GM10248 (cell line): Measurements from ENCODE around the gene GDA.
A peak's percentile ranks its signal among the peaks of the same experiment; 100 is the strongest.

Experiments used
- CTCF ChIA-PET: fragments of 300-600 bp; sonication (Branson Sonifier 250); formaldehyde crosslinking; extraction: SDS; loops from one replicate; lab custom pipeline; 2021; ENCODE audit warnings: antibody characterized with exemption; lab: Yijun Ruan, JAX
- POLR2A ChIA-PET: fragments of 350-650 bp; sonication (Branson Sonifier 250); formaldehyde crosslinking; extraction: SDS; loops from one replicate; lab custom pipeline; 2020; ENCODE audit warnings: antibody characterized with exemption; lab: Yijun Ruan, JAX
- DNase-seq: peaks from one replicate; pipeline ENCODE4 v3.0.0; 2012; ENCODE audit errors: extremely low spot score
- TF ChIP-seq, protein P1 (sequence below): IDR thresholded peaks from 2 replicates; pipeline ENCODE4 v1.5.1; 2012; ENCODE audit warnings: mild to moderate bottlenecking, low read depth; ENCODE audit errors: extremely low read depth, missing control alignments, control extremely low read depth

Gene GDA

GRCh38 chr9:72149231-72149975 is at the start of gene GDA:
TSS of gene GDA (plus strand) at chr9:72149440. CDS start at chr9:72149560, 120 bp downstream.
- CTCF ChIA-PET = interaction anchor here (1.4 kb wide), 1 partner anchor 10 kb away, joined by 3 read pairs; no protein-coding TSS in a partner anchor
- DNase-seq = peak; percentile 26
- TF ChIP-seq, protein P1, sequence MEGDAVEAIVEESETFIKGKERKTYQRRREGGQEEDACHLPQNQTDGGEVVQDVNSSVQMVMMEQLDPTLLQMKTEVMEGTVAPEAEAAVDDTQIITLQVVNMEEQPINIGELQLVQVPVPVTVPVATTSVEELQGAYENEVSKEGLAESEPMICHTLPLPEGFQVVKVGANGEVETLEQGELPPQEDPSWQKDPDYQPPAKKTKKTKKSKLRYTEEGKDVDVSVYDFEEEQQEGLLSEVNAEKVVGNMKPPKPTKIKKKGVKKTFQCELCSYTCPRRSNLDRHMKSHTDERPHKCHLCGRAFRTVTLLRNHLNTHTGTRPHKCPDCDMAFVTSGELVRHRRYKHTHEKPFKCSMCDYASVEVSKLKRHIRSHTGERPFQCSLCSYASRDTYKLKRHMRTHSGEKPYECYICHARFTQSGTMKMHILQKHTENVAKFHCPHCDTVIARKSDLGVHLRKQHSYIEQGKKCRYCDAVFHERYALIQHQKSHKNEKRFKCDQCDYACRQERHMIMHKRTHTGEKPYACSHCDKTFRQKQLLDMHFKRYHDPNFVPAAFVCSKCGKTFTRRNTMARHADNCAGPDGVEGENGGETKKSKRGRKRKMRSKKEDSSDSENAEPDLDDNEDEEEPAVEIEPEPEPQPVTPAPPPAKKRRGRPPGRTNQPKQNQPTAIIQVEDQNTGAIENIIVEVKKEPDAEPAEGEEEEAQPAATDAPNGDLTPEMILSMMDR = no peak
- POLR2A ChIA-PET = no interaction called here

- TF ChIP-seq, protein P1 = no peak
- POLR2A ChIA-PET = no interaction called here
- DNase-seq = no peak
- CTCF ChIA-PET = interaction anchor here (1.3 kb wide), 1 partner anchor 10 kb away, joined by 3 read pairs; no protein-coding TSS in a partner anchor
These were observed 46.7 kb upstream of the GDA start for GRCh38 chr9:72102520-72102919.

DNA sequence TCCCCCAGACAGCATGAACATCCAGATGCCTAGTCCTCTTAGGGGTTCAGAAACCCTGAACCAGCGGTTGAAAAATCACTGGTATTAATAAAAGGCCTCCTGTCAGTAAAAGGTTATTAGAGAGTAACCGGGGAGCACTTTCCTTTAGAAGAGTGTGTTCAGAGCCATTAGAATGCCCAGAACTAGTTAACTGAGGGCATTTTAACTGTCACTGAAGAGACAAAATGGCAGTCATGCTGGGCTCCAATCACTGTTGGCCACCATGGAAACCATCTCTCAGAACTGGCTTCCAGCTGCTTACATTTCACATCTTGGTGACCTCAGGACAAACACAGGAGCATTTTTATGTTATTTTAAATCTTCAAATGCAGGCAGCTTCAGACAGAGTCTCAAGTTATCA is 36.2 kb upstream of the GDA start:
- TF ChIP-seq, protein P1 = no peak
- DNase-seq = no peak
- ChIA-PET CTCF (interaction anchor here (1.2 kb wide), 2 partner anchors 47 to 74 kb away, joined by 3 to 4 read pairs; no protein-coding TSS in a partner anchor), POLR2A (no interaction called here)

DNA sequence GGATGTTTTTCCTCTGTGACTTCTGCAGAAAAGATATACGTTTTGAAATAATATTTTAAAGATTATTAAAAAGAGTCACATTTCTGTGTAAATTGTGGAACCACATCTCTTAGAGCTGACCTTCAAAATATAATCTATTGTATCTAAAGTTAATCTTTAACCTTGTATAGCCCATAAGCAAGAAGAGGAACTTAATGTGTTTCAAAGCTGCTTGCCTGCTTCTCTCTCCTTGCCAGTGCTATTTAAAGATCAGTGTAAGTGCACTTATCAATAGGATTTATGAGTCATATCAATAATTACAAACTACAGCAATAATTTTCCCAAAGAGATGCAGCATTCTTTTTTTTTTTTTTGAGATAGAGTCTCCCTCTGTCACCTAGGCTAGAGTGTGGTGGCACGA is 29.4 kb upstream of the GDA start:
- TF ChIP-seq, protein P1 = no peak
- POLR2A ChIA-PET = no interaction called here
- no peak for DNase-seq
- CTCF ChIA-PET = interaction anchor here (1.2 to 1.4 kb wide), 2 partner anchors 16 to 95 kb away, joined by 3 read pairs; no protein-coding TSS in a partner anchor

- DNase-seq = no peak
- ChIA-PET POLR2A (no interaction called here), CTCF (no interaction called here)
- TF ChIP-seq, protein P1 = no peak
These were observed 24.3 kb upstream of the GDA start for GRCh38 chr9:72124947-72125346.

DNA sequence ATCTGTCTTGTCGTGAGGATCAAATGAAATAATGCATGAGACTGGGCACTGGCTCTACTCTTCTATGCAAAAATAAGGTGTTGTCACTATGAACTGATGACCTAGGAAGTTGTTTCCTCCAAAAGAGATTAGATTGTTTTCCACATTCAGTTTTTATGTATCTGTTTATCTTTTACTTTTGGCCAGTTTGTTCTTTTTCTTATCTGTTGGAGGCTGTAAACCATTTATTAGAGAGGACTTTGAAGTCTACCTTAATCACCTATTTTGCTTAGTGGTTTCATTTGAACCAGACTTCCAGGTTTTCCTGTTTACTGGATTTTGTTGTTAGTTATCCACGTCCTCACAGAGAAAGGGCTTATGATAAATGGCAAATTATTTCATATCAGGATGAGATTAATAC is 21.5 kb upstream of the GDA start:
- DNase-seq = no peak
- CTCF ChIA-PET = no interaction called here
- POLR2A ChIA-PET = interaction anchor here (0.6 kb wide), 1 partner anchor 1440 kb away, joined by 3 read pairs; no protein-coding TSS in a partner anchor
- TF ChIP-seq, protein P1 = no peak
